Stimulated activated CD4-positive, alpha-beta T cell treated with anti-CD3 and anti-CD28 coated beads, TNF-alpha, amount 100 ng/mL, for 1 hour (primary cell): ENCODE results near the gene KANK4.
"Not testable (repeated sequence)": the region's sequence is repeated elsewhere in the genome, so short reads cannot be mapped to it uniquely, and the experiment has no call there.

Experiments used
- DNase-seq, 3 donors: peaks; one replicate each; pipeline ENCODE4 v3.0.0-alpha.2; 2020; ENCODE audit warnings: low read depth in 3 of 3, low spot score in 1 of 3

The KANK4 gene

DNA sequence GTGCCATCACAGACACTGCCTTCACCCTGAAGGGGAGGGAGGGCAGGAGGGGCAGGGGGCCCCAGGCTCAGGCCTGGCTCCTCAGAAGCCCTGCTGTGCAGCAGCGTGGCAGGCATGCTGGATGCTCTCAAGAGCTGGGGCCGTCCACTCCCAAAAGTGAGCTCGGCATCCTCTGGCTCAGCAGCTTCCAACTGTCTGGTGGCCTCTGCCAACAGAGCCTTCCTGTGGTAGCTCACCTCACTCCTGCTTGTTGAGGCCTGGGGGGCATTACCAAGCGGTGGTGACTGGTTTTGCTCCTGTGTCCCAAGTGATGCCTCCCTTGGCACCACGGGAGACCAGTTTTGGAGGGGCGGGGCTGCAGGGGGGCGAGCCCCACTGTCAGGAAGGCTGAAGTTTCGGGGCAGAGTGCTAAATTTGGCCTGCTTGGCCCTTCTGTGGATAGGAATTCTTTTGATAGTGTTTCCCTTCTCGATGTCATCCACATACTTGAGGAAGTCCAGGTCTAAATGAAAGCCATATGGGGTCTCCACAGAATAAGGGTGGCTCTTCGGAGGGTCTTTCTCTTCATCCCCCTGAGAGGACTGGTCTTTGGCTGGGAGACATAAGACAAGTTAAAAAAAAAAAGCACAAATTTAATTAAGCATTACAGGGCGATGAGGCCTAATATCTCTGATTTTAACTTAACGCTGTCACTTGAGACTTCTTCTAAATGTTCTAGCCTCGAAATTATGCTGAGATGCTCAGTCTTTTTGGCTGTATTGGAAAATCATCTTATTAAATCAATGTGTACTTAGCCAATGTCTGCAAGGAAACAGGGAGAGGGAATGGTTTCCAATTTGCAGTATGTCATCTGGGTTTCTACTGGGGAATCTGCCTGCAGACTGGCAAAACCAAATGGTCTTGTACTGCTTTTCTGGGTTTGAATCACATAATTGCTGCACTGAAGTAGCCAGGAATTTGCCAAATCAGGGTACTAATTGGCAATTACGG is 44.4 kb downstream of the KANK4 start:
- DNase-seq = no peak

DNA sequence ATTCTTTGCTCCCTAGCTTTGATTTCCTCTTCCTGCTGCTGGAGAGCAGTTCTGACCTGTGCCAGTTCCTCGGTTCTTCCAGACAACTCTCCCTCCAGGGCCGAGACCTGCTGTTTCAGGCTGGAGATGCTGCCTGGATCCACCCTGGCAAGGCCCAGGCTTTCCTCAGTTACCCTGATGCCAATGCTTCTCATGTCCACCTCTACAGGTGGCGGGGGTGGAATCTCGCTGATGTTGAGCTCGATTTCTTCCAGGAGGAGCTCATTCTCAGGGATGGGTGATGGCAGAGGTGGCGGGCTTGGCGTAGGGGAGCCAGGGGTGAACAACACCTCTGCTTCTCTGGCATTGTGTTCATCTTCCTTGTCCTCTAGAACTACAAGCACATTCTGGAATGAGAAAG is 45.3 kb downstream of the KANK4 start:
- no peak for DNase-seq

GRCh38 chr1:62271948-62272728 is 47.1 kb downstream of the KANK4 start:
- peak in 2 of 3 donors; percentile 3 to 9 for DNase-seq

DNA sequence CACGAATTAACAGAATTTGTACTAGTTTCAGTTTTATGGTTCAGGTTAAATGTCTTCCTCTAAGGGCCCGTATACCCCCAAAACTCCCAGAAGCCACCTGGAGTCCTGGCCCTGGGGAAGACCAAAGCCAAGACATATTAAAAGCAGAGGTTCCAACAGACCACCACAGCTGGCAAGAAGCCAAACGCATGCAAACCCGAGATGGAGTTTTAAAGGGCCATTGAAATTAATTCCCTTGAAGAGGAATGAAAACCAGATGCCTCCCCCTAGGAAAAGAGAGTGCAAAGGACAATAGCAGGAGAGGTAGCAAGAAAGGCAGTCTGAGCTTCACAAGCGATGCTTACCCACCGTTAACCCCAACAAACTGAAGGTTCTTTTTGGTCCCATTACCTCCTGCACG is 48.1 kb downstream of the KANK4 start:
- no peak for DNase-seq

DNA sequence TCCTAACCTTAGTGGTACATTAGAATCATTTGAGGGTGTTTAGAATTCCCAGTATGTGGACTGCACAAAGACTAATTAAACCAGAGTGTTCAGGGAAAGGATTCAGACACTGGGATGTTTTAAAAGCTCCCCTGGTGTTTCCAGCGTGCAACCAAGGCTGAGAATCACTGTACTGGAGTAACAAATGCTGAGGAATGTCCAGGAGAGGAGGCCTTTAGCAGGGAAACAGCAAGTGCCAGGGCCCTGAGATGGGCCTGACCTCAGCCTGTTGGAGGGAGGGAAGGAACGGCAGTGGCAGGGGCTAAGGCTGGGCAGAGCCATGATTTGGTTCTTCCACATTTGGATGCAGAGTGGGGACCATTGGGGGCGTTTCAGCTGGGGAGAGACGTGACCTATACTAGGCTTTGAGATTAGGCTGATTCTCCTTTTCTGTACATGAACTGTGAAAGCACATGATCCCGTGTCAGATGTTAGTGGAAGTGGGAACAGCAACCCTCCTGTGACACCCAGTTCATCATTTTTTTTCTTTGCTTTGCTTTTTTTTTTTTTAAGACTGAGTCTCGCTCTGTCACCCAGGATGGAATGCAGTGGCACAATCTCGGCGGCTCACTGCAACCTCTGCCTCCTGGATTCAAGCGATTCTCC is 49.3 kb downstream of the KANK4 start:
- DNase-seq = no peak

- DNase-seq = no peak
Measured at GRCh38 chr1:62269439-62269838, 49.8 kb downstream of the KANK4 start.

DNA sequence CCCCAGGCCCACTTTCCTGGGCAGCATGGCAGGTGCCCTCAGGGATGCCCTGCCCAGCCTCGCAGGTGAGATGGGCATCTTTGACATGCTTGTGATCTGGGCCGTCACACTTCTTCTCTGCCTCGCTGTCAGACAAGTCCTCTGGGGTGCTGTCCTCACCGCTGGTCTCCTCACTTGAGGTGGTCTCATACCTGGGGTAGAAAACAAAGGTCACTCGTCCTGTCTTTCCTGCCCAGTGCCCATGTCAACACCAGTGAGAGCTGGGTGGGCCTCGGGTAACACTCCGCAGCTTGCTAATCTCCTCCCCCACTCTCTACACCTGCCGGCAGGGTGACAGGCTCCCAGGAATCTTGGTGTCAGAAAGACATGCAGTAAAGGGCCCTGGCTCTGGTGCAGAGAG is 50.9 kb downstream of the KANK4 start:
- DNase-seq = no peak

- no peak for DNase-seq
Measured at GRCh38 chr1:62265956-62266935, 53.0 kb downstream of the KANK4 start.

DNA sequence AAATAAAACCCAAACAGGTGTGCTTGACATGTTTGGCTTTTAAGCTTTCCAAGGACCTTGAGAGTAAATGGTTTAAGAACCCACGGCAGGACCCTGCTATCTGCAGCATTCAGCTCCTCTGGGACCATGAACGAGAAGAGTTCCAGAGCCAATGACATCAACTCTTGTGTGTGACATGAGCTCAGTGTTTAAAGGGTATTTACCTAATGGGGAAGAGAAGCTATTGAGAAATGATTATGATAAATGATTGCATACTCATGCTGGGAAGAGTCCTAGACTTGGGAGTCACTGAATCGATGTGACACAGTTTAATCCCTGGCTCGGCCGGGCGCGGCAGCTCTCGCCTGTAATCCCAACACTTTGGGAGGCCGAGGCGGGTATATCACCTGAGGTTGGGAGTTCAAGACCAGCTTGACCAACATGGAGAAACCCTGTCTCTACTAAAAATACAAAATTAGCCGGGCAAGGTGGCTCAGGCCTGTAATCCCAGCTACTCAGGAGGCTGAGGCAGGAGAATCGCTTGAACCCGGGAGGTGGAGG is 55.4 kb downstream of the KANK4 start:
- no peak for DNase-seq

DNA sequence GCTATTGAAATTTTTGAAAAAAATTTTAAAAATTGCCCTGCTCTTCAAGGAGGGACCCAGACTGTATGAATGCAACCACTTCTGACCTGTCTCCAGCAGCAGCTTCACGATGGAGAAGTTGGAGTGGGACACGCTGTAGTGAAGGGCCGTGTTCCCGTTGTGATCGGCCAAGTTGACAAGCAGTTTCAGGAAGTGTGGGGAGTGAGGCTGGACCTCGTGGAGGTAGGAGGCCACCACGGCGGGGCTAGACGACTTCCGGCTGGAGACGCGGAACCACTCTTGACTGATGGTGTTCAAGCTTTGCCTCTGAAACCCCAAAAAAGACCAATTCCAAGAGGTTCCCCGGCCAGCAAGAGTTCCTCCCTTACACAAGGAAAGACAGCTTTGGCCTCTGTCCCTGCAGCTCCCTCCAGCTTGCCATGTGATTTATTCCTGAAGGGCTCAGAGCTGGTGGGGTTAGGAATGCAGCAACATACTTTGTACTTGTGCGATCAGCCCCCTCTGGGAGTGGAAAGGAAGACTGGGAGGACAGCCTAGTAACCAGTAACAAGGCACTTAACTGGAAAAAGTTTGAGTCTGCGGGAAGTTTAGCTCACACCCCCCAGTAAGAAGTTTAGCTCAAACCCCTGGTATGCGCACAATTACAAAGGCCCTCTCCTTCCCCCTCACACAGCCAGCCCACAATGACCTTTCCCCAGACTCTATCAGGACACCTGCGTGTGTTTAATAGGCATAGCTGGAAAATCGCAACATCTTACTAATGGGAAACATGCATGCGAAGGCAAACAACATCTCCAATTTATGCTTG is 56.0 kb downstream of the KANK4 start:
- no peak for DNase-seq

GRCh38 chr1:62260688-62261087 is 58.5 kb downstream of the KANK4 start:
- DNase-seq = no peak

- no peak for DNase-seq
Measured at GRCh38 chr1:62259551-62259950, 59.7 kb downstream of the KANK4 start.

- no peak for DNase-seq
Measured at GRCh38 chr1:62250126-62250726, 69.0 kb downstream of the KANK4 start.

GRCh38 chr1:62247391-62248168 is 71.7 kb downstream of the KANK4 start:
- no peak for DNase-seq

GRCh38 chr1:62245201-62245600 is 74.0 kb downstream of the KANK4 start:
- DNase-seq = no peak

GRCh38 chr1:62244380-62244779 is 74.9 kb downstream of the KANK4 start:
- DNase-seq = not testable (repeated sequence)

DNA sequence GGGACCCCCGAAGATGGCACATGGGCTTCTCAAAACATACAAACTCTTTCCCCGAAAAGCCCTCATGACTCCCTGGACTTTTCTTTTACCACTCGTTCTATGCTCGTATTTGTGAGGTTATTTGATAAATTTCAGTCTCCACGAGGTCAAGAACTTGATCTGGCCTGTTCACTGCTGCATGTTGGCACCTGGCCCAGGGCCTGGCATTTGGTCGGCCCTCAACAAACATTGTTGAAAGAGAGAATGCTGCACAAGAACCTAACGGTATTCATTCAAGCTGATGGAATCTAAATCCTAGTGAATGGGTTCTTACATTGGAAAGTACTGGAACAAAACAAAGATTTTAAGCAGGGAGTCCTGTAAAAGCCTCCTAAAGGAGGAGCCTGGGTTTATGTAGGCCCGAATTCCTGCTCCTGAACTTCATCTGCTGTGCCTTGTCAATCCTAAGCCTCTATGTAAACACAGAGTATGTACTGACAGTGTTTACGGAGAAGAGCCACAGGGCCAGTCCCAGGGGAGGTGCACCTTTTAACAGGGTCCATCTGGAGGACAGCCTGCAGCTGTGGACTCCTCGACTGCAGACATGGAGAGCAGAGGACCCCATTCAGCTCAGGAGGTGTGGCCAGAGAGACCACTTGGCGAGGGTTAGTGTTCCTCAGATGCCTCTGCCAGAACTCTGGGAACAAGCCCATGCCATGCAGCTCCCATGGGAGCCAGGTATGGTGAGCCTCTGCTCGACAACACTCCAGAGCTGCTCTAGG is 77.7 kb downstream of the KANK4 start:
- DNase-seq = no peak
